Heart left ventricle (tissue), 16 donors: ENCODE measurements around the gene KLHL36. TPM values are rescaled to one million over a fixed set of nuclear protein-coding genes. Genes with fewer than 3 reads are reported as not detected.

Experiments
- ATAC-seq, 4 donors: fragments of 200-7000 bp; cut with Tn5 transposase; one replicate each; pipeline ENCODE4 v1.9.1; 2020 to 2022; ENCODE audit warnings: moderate library complexity in 4 of 4, mild to moderate bottlenecking in 3 of 4, moderate number of reproducible peaks in 1 of 4
- DNase-seq, 5 donors: peaks; one replicate each; pipeline ENCODE4 v3.0.0-alpha.2; 2020
- H3K27ac ChIP-seq, 12 donors: fragments of 200-600 bp; sonication (generic) in 4 of 12; one replicate each; pipeline versions ENCODE4 v1.5.0 to v1.8.0; 2016 to 2022; ENCODE audit warnings: mild to moderate bottlenecking in 2 of 12
- H3K27me3 ChIP-seq, 9 donors: fragments of 200-600 bp; sonication (generic) in 2 of 9; one replicate each; pipeline versions ENCODE4 v1.5.1 to v1.8.0; 2016 to 2022; ENCODE audit warnings: mild to moderate bottlenecking in 3 of 9
- H3K36me3 ChIP-seq, 9 donors: fragments of 200-600 bp; sonication (generic) in 2 of 9; one replicate each; pipeline versions ENCODE4 v1.5.0 to v1.8.0; 2018 to 2022; ENCODE audit warnings: mild to moderate bottlenecking in 2 of 9
- H3K4me1 ChIP-seq, 12 donors: fragments of 200-600 bp; sonication (generic) in 4 of 12; one replicate each; pipeline versions ENCODE4 v1.5.0 to v1.8.0; 2016 to 2022; ENCODE audit warnings: mild to moderate bottlenecking in 3 of 12
- H3K4me3 ChIP-seq, 12 donors: fragments of 200-600 bp; sonication (generic) in 4 of 12; one replicate each; pipeline versions ENCODE4 v1.5.0 to v1.8.0; 2017 to 2022; ENCODE audit warnings: mild to moderate bottlenecking in 9 of 12, moderate library complexity in 4 of 12
- H3K9me3 ChIP-seq, 12 donors: fragments of 200-600 bp; sonication (generic) in 4 of 12; one replicate each; pipeline versions ENCODE4 v1.5.0 to v1.8.0; 2016 to 2022; ENCODE audit warnings: mild to moderate bottlenecking in 1 of 12
- POLR2A ChIP-seq, 2 donors: fragments of 450-650 bp; IDR thresholded peaks; one replicate each; pipeline ENCODE4 v1.6.1; 2017; ENCODE audit warnings: antibody characterized with exemption in 2 of 2, mild to moderate bottlenecking in 2 of 2, moderate library complexity in 2 of 2
- WGBS, 4 donors: extraction: QIAGEN DNeasy Blood & Tissue Kit in 2 of 4; methylation state at CpG; one replicate each; pipeline versions ENCODE4 v1.1.5 to v1.1.7; 2013 to 2018; 5-methylcytosine and 5-hydroxymethylcytosine counted together
- intact Hi-C, 10 donors: fragments of 100-400 bp; cut with DNase I; formaldehyde crosslinking; loops; one replicate each; pipeline versions ENCODE4 v1.11.1 to v1.14.2; 2022
- polyA plus RNA-seq, 2 donors: library from polyadenylated mRNA; stranded (reverse); fragments of 200-250 nt; gene quantifications; one replicate each; pipeline ENCODE4 v1.2.3, GENCODE V29; 2013
- total RNA-seq, 9 donors: library from RNA; depleted of rRNA in 2 of 9; stranded (reverse); fragments of >200 nt in 2 of 9; fragmentation: NEBNext Ultra II Directional in 3 of 9; extraction: Animal tissue kit (Norgen Biotek cat#: 25700) in 3 of 9; gene quantifications; one replicate each; pipeline versions ENCODE4 v1.1.0 to v1.2.4, GENCODE V29; 2016 to 2023
- TF ChIP-seq, protein P1 (sequence below), 12 donors: fragments of 200-600 bp; sonication (generic) in 4 of 12; IDR thresholded peaks; one replicate each; pipeline versions ENCODE4 v1.5.0 to v1.8.0; 2018 to 2022; ENCODE audit warnings: antibody characterized with exemption in 12 of 12, mild to moderate bottlenecking in 5 of 12
- donor health status: ischemic (EF 13 %, LVEDD 7.1; RV severe dilation, severe dysfunction).
- donor health status: healthy with polysubstance abuse.
- donor health status: DM: no; HTN: yes; CAD: no.
- donor health status: DM: no; HTN: no; CAD: no.
- donor health status: ischemic (EF 25% LVEDD 6.9; RV normal size, moderate dysfunction).
- donor health status: ischemic (EF 25% LVEDD 5.7; RV mildly dilated, moderate dysfunction).
- donor health status: healthy.
- donor health status: DM: yes; HTN: yes; CAD: no.
- donor health status: ischemic (EF 35%, LVEDD 5.7; RV mildly dilated, moderate dysfunction).
- donor health status: nonischemic (EF 11% LVEDD 7.7; RV severe dilation, severe dysfunction).
- donor health status: DM: yes; HTN: yes; CAD: no.
- donor health status: PGD.
- donor health status: ischemic (EF 29% LVEDD 5.4; RV normal size, mild dysfunction).
- donor health status: nonischemic (EF 23%, LVEDD 6.1; RV moderate dilation, normal function).

KLHL36 gene
- total and polyA plus RNA-seq, 11 donors: 19.2 to 93.0 (median 58.0) TPM

DNA sequence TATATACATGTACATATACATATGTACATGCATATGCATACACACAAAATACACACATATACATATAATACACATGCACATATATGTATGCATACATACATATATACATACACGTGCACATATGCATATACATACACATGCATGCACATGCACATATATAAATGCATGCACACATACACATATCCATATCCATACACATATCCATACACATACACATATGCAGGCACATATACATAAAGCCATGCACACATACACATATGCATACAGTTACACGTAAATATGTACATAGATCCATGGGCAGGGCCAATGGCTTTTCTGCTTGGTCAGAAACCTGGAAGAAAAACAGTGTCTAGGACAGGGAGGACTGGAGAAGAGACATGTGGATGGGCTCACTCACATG lies 27.6 kb downstream of the KLHL36 start:
- 92 to 95% (median 93%) methylated on average over 2 of the region's 2 CpGs for WGBS, 4 donors
- no peak overlapping the region for H3K4me3 ChIP-seq
- no peak for ATAC-seq
- intact Hi-C loops: loop anchor here in 1 of 10 donors (10.0 kb wide), 1 partner anchor 299 kb away; no protein-coding TSS in a partner anchor
- H3K27ac ChIP-seq: no peak overlapping the region
- DNase-seq: no peak
- peaks cover 0 to 5% (median 0%) of the 10 kb centered on the region in 12 donors for H3K4me1 ChIP-seq
- no peaks in the 10 kb centered on the region for H3K27me3 ChIP-seq
- H3K9me3 ChIP-seq: no peaks in the 10 kb centered on the region
- H3K36me3 ChIP-seq: no peaks in the 10 kb centered on the region
- TF ChIP-seq, protein P1, sequence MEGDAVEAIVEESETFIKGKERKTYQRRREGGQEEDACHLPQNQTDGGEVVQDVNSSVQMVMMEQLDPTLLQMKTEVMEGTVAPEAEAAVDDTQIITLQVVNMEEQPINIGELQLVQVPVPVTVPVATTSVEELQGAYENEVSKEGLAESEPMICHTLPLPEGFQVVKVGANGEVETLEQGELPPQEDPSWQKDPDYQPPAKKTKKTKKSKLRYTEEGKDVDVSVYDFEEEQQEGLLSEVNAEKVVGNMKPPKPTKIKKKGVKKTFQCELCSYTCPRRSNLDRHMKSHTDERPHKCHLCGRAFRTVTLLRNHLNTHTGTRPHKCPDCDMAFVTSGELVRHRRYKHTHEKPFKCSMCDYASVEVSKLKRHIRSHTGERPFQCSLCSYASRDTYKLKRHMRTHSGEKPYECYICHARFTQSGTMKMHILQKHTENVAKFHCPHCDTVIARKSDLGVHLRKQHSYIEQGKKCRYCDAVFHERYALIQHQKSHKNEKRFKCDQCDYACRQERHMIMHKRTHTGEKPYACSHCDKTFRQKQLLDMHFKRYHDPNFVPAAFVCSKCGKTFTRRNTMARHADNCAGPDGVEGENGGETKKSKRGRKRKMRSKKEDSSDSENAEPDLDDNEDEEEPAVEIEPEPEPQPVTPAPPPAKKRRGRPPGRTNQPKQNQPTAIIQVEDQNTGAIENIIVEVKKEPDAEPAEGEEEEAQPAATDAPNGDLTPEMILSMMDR (IDR thresholded peaks at IDR 0.05): no peak
- TF ChIP-seq POLR2A (IDR thresholded peaks at IDR 0.05): no peak

- 73 to 82% (median 75%) methylated on average over 13 to 14 of the region's 14 CpGs for WGBS, 4 donors
- Histone ChIP-seq H3K36me3 (no peaks in the 10 kb centered on the region), H3K27ac (no peak overlapping the region), H3K4me1 (peaks cover 0 to 4% (median 0%) of the 10 kb centered on the region in 12 donors), H3K9me3 (no peaks in the 10 kb centered on the region), H3K4me3 (no peak overlapping the region), H3K27me3 (peaks cover 0 to 3% (median 0%) of the 10 kb centered on the region in 9 donors)
- TF ChIP-seq, protein P1 (IDR thresholded peaks at IDR 0.05): no peak
- TF ChIP-seq POLR2A (IDR thresholded peaks at IDR 0.05): no peak
- DNase-seq (no peak), ATAC-seq (no peak)
- intact Hi-C loops: loop anchor here in 1 of 10 donors (10.0 kb wide), 1 partner anchor 298 kb away; no protein-coding TSS in a partner anchor
Measured at GRCh38 chr16:84677017-84677803, 28.9 kb downstream of the KLHL36 start.

- DNase-seq (no peak), ATAC-seq (no peak)
- 70 to 79% (median 75%) methylated on average over 10 of the region's 10 CpGs for whole genome bisulfite sequencing, 4 donors
- Histone ChIP-seq H3K27ac (no peak overlapping the region), H3K27me3 (peaks cover 0 to 3% (median 0%) of the 10 kb centered on the region in 9 donors), H3K36me3 (no peaks in the 10 kb centered on the region), H3K4me1 (no peaks in the 10 kb centered on the region), H3K4me3 (no peak overlapping the region), H3K9me3 (no peaks in the 10 kb centered on the region)
- intact Hi-C loops: loop anchor here in 1 of 10 donors (10.0 kb wide), 1 partner anchor 297 kb away; no protein-coding TSS in a partner anchor
- TF ChIP-seq, protein P1 (IDR thresholded peaks at IDR 0.05): no peak
- TF ChIP-seq POLR2A (IDR thresholded peaks at IDR 0.05): no peak
Measured at GRCh38 chr16:84677849-84678248, 29.5 kb downstream of the KLHL36 start.

- Histone ChIP-seq H3K36me3 (no peaks in the 10 kb centered on the region), H3K4me1 (no peaks in the 10 kb centered on the region), H3K9me3 (no peaks in the 10 kb centered on the region), H3K27me3 (peaks cover 0 to 3% (median 0%) of the 10 kb centered on the region in 9 donors), H3K4me3 (no peak overlapping the region), H3K27ac (no peak overlapping the region)
- ATAC-seq: no peak
- WGBS, 4 donors: 87 to 95% (median 91%) methylated on average over 9 of the region's 9 CpGs
- intact Hi-C loops: loop anchor here in 1 of 10 donors (10.0 kb wide), 1 partner anchor 296 kb away; no protein-coding TSS in a partner anchor
- DNase-seq: no peak
- no peak for TF ChIP-seq POLR2A (IDR thresholded peaks at IDR 0.05)
- TF ChIP-seq, protein P1 (IDR thresholded peaks at IDR 0.05): no peak
Measured at GRCh38 chr16:84678541-84678940, 30.2 kb downstream of the KLHL36 start.
